Measurements from ENCODE around the gene DEK.
A peak's percentile ranks its signal among the peaks of the same experiment; 100 is the strongest.
"Not testable (repeated sequence)": the region's sequence is repeated elsewhere in the genome, so short reads cannot be mapped to it uniquely, and the experiment has no call there.

Gene DEK, protein sequence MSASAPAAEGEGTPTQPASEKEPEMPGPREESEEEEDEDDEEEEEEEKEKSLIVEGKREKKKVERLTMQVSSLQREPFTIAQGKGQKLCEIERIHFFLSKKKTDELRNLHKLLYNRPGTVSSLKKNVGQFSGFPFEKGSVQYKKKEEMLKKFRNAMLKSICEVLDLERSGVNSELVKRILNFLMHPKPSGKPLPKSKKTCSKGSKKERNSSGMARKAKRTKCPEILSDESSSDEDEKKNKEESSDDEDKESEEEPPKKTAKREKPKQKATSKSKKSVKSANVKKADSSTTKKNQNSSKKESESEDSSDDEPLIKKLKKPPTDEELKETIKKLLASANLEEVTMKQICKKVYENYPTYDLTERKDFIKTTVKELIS

DNA sequence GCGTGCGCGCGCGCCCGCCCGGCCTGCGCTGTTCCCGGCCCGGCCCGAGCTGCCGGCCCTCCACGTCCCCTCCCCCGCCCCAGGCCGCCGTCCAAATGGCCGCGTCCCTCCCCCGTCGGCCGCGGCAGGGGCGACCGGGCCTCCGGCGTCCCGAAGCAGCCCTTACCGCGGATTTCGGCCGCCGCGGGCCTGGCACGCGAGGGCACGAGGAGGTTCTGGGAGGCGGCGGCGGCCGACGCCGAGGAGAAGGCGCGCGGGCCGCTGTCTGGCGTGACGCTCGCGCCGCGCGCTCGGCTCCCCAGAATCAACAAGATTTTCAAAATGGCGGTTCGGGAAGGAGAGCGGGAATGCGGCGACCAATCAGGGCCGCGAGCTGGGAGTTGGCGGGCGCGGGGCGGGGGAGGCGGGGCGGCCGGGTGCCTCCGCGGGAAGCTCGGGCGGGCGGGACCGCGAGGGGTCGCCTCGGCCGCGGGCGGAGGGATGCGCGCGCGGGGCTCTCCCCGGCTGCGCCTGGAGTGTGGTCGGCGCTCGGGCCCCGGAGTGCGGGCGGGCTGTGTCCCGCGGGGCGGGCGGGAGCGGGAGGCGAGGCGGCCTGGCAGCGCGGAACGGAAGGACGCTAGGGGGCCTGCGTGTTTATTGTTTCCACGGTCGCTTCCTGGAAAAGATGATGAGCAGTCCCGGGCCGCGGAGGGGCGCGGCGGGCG is at the start of gene DEK:
Gene DEK, minus strand, starts transcription at position 312 of the 704 bp plus-strand sequence. CDS start 543 bp downstream, outside the sequence.
- peak; percentile 89 for DNase-seq

DNA sequence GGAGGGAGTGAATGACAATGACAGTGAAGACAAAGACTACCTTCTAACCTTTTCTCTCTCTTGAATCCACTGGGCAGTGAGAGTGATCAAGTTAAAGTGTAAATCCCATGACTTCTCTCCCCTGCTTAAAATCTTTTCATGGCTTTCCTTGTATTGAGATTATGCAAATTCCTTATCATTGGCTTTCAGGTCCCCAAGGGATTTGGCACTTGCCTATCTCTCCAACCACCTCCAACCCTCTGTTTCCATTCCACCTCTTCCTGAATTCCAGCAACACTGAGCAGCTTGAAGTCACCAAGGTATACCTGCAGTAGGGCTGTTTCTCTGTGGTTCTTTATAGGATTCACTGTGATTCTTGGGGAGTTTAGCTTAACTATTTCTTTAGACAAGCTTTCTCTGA is 48.0 kb upstream of the DEK start:
- no peak for DNase-seq

DNA sequence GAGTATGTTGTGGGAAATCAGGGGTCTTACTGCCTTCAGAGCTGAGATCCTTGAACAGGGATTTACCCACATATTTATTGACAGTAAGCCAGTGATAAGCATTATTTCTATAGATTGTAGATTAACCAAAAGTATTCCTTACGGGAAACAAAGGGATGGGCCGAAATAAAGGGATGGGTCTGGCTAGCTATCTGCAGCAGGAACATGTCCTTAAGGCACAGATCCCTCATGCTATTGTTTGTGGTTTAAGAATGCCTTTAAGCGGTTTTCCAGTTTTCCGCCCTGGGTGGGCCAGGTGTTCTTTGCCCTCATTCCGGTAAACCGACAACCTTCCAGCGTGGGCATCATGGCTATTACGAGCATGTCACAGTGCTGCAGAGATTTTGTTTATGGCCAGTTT is 45.7 kb upstream of the DEK start:
- not testable (repeated sequence) for DNase-seq

DNA sequence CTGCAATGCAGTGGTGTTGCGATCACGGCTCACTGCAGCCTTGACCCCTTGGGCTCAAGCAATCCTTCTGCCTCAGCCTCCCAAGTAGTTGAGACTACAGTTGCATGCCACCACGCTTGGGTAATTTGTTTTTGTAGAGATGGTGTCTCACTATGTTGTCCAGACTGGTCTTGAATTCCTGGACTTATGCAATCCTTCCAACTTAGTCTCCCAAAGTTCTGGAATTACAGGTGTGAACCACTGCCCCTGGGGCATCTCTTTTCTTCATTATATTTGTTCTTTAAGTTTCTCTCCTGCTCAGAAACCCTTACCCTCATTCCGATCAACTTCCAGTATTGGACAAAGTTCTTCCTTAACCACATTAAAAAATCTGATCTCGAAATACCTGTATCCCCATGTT is 44.7 kb upstream of the DEK start:
- DNase-seq, result no peak

GRCh38 chr6:18308070-18308735 is 43.9 kb upstream of the DEK start:
- no peak for DNase-seq

DNA sequence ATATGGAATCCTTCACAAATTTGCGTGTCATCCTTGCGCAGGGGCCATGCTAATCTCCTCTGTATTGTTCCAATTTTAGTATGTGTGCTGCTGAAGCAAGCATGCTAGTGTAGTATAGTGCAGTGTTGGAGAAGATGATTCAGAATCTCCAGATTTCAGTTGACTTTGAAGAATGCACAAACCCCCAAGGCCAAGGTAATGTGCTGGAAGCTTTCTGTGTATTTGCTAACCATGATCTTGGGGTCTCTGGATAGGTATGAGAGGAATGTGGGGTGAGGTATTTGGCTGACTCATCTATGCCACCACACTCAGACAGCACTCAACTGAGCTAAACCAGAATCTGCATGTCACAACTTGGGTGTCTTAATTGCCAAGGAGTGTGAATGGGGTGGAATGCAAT is 42.6 kb upstream of the DEK start:
- no peak for DNase-seq

GRCh38 chr6:18302561-18303439 is 38.5 kb upstream of the DEK start:
- DNase-seq, result no peak

DNA sequence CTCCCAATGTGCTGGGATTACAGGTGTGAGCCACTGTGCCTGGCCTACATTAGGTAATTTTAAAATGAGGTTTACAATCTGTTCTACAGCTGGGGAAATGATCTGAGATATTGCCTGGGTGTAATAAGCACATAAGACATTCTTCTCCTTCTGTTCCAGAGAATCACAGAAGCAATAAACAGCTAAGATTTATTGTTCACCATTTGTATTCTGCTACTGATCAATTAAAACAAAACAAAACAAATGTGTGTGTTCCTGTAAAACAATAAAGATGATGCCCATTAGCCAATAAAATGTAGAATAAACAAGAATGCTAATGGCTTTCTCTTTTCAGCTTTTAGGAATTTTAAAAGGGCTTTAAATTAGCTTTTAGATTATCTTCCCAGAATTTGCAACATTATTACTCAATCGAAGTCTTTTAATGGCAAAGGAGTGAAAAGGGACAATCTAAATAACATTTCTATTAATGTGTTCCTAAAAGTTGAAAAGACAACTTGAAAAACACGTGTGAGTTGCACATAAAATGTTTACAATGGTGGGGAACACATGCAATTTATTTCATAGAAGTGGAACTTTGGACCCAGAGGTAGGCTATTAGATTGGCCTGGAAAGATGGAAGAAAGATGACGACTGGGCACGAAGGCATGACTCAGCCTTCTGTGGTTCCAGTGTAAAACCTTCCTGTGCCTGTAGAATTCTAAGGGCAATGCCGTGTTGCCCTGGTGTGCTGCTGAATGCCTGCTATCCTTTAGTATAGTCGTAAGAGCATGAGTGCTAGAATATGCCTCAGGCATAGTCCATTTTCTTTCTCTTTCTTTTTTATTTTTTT is 29.0 kb upstream of the DEK start:
- DNase-seq, result no peak

- no peak for DNase-seq
These were observed 25.0 kb upstream of the DEK start for GRCh38 chr6:18289283-18289682.

DNA sequence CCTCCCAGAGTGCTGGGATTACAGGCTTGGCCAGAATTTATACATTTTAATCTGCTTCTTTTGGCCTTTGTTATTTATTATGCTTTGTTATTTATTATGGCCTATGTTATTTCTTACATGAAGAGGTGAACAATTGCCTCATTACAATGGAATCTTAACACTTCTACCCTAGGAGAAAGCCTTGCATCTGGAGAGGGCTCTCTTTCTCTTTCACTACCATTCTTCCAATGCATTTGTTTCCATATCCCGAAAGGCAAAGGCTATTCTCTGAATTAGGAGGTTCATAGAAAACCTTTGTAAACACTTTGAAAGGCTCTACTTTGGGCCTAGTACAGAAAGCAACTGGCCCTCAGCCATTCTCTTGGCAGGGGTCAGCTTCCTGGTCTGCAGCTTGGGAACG is 19.9 kb upstream of the DEK start:
- no peak for DNase-seq

- DNase-seq, result no peak
These were observed 17.2 kb upstream of the DEK start for GRCh38 chr6:18281564-18281963.

DNA sequence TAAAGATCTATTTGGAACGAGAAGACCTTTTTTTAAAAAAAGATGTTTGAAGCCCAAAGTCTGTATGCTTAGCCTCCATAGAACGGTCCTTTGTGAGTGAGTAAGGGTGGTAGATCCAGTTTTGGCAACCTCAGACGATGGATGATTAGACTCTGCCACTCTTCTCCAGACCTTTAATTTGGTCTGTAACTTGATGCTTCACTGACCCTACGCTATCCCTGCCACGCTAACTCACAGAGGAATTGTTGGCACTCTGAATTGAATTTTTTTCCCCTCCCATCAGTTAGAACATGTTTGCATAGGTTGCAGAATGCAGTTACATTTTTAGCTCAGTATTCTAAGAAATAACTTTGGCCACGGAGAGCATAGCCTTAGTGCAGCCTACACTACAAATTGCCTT is 15.8 kb upstream of the DEK start:
- DNase-seq, result peak; percentile 22

- DNase-seq, result no peak
These were observed 15.1 kb upstream of the DEK start for GRCh38 chr6:18279422-18279821.

- no peak for DNase-seq
These were observed 13.1 kb upstream of the DEK start for GRCh38 chr6:18277237-18278006.

- DNase-seq, result peak; percentile 66
These were observed 12.4 kb upstream of the DEK start for GRCh38 chr6:18276610-18277236.

DNA sequence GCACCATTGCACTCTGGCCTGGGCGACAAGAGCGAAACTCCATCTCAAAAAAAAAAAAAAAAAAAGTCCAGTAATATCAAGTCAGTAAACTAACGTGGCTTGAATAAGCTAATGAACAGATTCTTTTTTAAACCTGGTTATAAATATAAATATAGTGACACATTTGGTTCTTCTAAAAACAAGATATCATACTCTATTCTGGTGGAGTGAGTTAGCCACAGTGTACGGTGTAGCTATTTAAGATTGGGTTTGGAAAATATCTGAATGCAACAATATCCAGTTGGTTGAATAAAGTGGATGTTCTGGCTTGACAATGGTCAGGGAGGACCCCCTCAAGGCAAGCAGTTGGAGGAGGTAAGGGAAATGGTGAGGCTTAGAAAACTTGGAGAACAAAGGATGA is 5.9 kb upstream of the DEK start:
- DNase-seq, result no peak

- DNase-seq, result no peak
These were observed 5.4 kb upstream of the DEK start for GRCh38 chr6:18269717-18270116.

GRCh38 chr6:18269253-18269652 is 4.9 kb upstream of the DEK start:
- no peak for DNase-seq

- no peak for DNase-seq
These were observed 3.7 kb upstream of the DEK start for GRCh38 chr6:18268066-18268465.

DNA sequence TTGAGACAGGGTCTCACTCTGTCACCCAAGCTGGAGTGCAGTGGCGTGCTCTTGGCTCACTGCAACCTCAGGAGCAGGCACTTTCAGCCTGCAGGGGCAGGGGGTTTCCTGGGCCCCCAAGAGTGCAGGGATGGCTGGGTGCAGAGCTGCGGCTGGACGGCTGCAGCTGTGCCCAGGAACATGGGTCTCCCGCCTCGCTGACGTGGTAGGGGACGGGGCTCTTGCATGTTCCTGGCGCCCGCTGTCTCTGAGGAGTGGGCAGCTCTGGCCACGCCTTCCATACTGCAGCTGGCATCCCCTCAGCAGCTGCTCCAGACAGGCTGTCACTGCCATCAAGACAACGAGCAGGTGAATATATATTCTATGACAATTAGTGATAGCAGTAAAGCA is 2.2 kb upstream of the DEK start:
- DNase-seq, result no peak

Data from NCI-H1436 (cell line).